GM12864 (cell line): ENCODE results near the gene MSX1.

Experiments
- DNase-seq: peaks from one replicate; pipeline ENCODE4 v3.0.0-alpha.2; 2011; ENCODE audit warnings: low read depth
- H3K4me3 ChIP-seq: 2 replicates; pipeline ENCODE4 v1.5.1; 2011; ENCODE audit warnings: mild to moderate bottlenecking, low read depth, low read length, control low read depth
- TF ChIP-seq, protein P1 (sequence below): IDR thresholded peaks from 2 replicates; pipeline ENCODE4 v1.5.1; 2011; ENCODE audit warnings: low read depth, mild to moderate bottlenecking, moderate library complexity, low read length, control low read depth, inconsistent platforms; ENCODE audit errors: missing control alignments

Gene MSX1

DNA sequence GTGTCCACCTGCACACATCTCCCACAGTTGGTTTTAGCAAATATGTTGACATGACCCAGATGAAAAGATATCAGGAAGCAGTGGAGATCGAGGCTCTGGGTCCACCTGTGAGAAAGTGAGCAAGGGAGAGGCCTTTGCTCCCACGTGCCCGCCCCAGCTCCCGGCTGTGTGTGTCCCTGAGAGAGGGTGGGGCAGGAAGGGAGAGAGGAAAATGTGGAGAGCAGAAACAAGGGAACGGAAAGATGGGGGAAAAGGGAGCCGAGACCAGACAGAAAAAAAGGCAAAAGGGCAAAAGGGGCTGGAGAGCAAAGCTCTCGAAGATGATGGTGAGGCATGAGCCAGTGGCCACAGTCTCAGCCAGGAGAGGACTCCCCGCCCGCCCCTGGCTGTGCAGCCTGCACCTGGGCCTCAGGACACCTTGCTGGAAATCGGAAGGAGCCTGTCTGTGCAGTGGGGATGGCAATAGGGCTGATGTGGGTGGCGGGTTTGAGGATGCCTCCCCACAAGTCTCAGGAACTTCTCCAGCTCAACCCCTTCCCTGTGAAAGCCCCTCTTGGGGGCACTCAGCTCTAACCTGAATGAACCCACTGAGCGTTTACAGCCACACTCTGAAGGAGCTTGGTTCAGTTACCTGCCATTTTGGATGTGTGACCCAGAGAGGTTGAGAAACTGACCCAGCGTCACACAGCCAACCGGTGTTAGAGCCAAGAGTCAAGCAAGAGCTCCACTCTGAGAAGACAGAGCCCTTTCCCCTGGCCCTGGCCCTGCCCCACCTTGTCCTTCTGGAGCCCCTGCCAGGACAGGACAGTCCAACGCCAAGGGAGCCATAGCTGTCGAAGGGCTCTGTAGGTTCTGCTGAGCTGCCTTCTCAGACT is 20.3 kb upstream of the MSX1 start:
- no peak for DNase-seq
- H3K4me3 ChIP-seq = no peak overlapping the region
- TF ChIP-seq, protein P1, sequence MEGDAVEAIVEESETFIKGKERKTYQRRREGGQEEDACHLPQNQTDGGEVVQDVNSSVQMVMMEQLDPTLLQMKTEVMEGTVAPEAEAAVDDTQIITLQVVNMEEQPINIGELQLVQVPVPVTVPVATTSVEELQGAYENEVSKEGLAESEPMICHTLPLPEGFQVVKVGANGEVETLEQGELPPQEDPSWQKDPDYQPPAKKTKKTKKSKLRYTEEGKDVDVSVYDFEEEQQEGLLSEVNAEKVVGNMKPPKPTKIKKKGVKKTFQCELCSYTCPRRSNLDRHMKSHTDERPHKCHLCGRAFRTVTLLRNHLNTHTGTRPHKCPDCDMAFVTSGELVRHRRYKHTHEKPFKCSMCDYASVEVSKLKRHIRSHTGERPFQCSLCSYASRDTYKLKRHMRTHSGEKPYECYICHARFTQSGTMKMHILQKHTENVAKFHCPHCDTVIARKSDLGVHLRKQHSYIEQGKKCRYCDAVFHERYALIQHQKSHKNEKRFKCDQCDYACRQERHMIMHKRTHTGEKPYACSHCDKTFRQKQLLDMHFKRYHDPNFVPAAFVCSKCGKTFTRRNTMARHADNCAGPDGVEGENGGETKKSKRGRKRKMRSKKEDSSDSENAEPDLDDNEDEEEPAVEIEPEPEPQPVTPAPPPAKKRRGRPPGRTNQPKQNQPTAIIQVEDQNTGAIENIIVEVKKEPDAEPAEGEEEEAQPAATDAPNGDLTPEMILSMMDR = no peak

DNA sequence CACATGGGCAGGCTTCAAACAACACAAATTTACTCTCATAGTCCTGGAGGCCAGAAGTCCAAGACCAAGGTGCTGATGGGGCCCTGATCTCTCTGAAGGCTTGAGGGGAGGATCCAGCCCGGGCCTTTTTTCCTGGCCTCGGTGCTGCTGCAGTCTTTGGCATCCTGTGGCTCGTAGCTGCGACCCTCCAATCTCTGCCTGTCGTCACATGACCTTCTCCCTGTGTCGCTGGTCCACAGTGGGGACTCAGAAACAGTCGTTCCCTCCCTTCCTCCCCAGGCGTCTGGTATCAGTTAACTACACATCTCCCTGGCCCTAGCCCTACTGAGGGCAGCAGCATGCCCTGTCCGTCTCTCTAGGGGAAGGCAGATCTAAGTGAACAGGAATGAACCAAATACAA is 19.1 kb upstream of the MSX1 start:
- DNase-seq = no peak
- H3K4me3 ChIP-seq = no peak overlapping the region
- TF ChIP-seq, protein P1 = no peak

DNA sequence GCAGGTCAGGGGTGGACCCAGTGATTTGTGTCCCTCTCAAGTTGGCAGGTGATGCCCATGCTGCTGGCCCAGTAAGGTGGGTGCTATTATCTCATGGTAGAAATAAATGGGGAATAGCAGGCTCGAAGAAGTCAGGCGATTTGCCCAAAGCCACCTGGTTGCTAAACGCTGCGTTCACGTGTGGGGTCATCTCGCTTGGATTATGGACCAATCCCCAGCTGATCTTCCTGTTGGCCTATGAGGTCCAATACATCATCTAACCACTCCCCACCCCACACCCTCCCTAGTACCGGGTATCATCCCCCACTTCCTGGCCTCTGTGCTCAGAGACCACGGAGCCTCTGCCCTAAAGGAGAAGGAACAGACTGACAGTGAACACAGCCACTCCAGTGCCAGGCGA is 18.3 kb upstream of the MSX1 start:
- TF ChIP-seq, protein P1 = no peak
- H3K4me3 ChIP-seq = no peak overlapping the region
- no peak for DNase-seq

DNA sequence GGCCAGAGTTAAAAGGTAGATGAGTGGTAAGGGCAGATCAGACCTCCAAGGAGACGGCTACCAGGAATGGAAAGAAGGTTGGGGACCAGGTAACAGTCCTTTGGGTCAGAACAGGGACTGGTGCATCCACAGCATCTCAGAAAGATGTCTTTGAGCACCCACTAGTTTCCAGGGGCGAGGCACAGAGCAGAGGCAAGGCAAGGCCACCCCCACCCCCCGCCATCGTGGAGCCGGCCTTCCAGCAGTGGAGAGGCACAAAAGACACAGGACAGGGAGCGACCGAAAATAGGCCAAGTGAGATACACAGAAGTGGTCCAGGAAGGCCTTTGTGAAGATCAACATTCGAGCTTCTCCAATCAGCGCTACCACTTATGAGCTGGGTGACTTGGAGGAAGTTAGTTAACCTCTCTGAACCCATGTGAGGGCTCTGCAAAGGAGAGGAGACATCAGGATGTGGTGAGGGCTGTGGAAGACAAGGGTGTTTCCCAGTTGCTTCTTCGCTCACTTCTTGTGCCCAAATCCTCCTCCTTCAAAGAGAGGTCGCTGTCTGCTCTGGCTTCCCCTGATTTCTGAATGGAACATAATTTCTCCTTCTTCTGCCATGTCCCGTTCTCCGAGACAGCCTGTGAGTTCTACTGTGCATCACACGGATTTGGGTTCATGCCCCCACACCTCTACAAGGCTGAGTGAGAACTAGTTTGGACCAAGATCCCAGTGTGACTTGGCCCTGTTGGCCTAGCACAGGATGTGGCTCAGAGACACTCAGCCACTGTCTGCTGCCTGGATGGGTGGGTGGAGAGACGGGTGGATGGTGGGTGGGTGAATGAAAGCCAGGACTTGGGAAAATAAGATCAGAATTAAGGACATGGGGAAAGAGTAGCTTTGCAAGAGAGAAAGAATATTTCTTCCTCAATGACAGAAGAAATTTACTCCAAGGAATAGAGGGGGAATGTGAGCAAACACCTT is 16.7 kb upstream of the MSX1 start:
- H3K4me3 ChIP-seq = no peak overlapping the region
- TF ChIP-seq, protein P1 = no peak
- no peak for DNase-seq

DNA sequence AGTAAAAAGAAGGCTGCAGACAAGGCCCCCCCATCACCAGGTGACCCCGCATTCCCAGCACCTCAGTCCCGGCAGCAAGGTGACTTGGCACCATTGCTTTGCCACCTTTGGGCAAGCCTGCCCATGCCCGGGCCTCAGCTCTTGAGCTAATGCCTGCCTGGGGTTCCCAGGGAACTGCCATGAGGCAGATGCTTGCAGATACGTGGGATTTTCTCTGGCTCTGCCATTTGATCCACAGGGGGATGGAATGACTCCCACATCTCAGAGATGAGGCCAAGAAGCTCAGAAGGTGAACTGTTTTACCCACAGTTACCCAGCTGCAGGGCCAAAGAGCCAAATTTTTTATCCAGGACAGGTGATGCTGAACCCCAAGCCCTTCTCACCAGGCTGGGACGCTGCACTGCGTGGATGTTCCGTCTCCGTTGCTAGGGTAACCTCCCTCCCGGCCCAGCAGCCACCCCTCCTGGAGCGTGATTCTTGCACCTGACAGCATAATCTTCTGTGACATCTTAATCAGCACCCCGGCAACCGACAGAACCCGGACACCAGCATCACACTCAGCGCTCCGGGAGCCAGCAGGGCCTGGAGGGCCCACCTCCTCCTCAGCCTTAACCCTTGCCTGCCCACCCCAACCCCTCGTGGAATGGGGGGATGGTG is 15.7 kb upstream of the MSX1 start:
- no peak for DNase-seq
- TF ChIP-seq, protein P1 = no peak
- no peak overlapping the region for H3K4me3 ChIP-seq

DNA sequence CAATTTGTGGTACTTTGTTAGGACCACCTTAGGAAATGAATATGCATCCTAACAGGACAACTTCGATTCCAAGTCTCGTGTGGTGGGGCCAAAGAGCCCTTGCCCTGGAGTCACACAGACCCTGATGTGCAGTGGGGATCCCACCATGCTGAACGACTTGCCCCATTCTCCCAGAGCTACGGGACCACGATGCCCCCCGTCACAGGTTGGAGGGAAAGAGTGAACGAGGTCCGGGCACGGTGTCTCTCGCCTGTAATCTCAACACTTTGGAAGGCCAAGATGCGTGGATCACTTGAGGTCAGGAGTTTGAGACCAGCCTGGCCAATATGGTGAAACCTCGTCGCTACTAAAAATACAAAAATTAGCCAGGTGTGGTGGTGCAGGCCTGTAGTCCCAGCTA is 14.4 kb upstream of the MSX1 start:
- TF ChIP-seq, protein P1 = no peak
- DNase-seq = no peak

More for the DNA sequence above, 14.4 kb upstream of the MSX1 start:
- H3K4me3 ChIP-seq = no peak overlapping the region
